Osteocyte (in vitro differentiated cells): ENCODE results near the gene TBL3. TPM values are rescaled to one million over a fixed set of nuclear protein-coding genes. Genes with fewer than 3 reads are reported as not detected.

ENCODE experiments used
- DNase-seq: peaks from one replicate; pipeline ENCODE4 v3.0.0; 2021; ENCODE audit warnings: mixed read lengths; ENCODE audit not compliant: unreplicated experiment; ENCODE audit errors: extremely low spot score
- H3K27ac Mint-ChIP-seq: one replicate; pipeline ENCODE4 v1.8.0; 2021; ENCODE audit warnings: mild to moderate bottlenecking, mixed read lengths; ENCODE audit not compliant: unreplicated experiment
- H3K27me3 Mint-ChIP-seq: one replicate; pipeline ENCODE4 v1.8.0; 2021; ENCODE audit warnings: mixed read lengths; ENCODE audit not compliant: unreplicated experiment
- H3K36me3 Mint-ChIP-seq: one replicate; pipeline ENCODE4 v1.8.0; 2021; ENCODE audit warnings: mixed read lengths; ENCODE audit not compliant: unreplicated experiment
- H3K4me1 Mint-ChIP-seq: one replicate; pipeline ENCODE4 v1.8.0; 2021; ENCODE audit warnings: mixed read lengths; ENCODE audit not compliant: unreplicated experiment
- H3K4me3 Mint-ChIP-seq: one replicate; pipeline ENCODE4 v1.8.0; 2021; ENCODE audit warnings: mild to moderate bottlenecking, moderate library complexity, mixed read lengths; ENCODE audit not compliant: unreplicated experiment
- H3K9me3 Mint-ChIP-seq: one replicate; pipeline ENCODE4 v1.8.0; 2021; ENCODE audit warnings: mixed read lengths; ENCODE audit not compliant: unreplicated experiment
- total RNA-seq: library from RNA; stranded (reverse); gene quantifications from 2 replicates; pipeline ENCODE4 v1.2.1, GENCODE V29; 2021
- TF ChIP-seq, protein P1 (sequence below): fragments of 200-600 bp; sonication (generic); IDR thresholded peaks from 2 replicates; pipeline ENCODE4 v1.5.0; 2021; ENCODE audit warnings: antibody characterized with exemption, mild to moderate bottlenecking, moderate library complexity

Gene TBL3
- total RNA-seq, 1 donor from 2014 or later = 32.0 TPM

DNA sequence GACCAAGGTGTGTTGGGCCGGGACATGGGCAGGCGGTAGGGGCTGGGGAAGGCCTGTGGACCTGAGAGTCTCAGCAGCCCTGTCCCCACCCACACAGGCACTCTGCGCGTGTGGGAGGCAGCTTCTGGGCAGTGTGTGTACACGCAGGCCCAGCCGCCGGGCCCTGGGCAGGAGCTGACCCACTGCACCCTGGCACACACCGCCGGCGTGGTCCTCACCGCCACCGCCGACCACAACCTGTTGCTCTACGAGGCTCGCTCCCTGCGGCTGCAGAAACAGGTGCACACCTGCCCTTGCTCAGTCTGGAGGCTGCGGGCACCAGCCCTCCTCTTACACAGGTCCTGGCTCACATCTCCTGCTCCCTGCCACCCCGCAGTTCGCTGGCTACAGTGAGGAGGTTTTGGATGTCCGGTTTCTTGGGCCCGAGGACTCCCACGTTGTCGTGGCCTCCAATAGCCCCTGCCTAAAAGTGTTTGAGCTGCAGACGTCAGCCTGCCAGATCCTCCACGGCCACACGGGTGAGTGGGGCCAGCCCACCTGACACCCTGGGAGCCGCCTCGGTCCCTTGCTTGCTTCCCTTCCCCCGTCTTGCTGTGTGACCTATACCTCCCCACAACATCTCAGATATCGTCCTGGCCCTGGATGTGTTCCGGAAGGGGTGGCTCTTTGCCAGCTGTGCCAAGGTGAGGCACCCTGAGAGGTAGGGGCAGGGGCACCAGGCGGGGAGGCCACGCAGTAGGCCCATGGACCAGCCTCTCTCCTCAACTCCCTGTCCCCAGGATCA lies 3.8 kb downstream of the TBL3 start:
- H3K9me3 Mint-ChIP-seq = no peaks in the 10 kb centered on the region
- no peak for DNase-seq
- peaks cover 22% of the 10 kb centered on the region for H3K4me1 Mint-ChIP-seq
- peaks cover 12% of the 10 kb centered on the region for H3K36me3 Mint-ChIP-seq
- no peak overlapping the region for H3K4me3 Mint-ChIP-seq
- H3K27me3 Mint-ChIP-seq = peaks cover 4% of the 10 kb centered on the region
- TF ChIP-seq, protein P1, sequence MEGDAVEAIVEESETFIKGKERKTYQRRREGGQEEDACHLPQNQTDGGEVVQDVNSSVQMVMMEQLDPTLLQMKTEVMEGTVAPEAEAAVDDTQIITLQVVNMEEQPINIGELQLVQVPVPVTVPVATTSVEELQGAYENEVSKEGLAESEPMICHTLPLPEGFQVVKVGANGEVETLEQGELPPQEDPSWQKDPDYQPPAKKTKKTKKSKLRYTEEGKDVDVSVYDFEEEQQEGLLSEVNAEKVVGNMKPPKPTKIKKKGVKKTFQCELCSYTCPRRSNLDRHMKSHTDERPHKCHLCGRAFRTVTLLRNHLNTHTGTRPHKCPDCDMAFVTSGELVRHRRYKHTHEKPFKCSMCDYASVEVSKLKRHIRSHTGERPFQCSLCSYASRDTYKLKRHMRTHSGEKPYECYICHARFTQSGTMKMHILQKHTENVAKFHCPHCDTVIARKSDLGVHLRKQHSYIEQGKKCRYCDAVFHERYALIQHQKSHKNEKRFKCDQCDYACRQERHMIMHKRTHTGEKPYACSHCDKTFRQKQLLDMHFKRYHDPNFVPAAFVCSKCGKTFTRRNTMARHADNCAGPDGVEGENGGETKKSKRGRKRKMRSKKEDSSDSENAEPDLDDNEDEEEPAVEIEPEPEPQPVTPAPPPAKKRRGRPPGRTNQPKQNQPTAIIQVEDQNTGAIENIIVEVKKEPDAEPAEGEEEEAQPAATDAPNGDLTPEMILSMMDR = no peak
- H3K27ac Mint-ChIP-seq = no peak overlapping the region

DNA sequence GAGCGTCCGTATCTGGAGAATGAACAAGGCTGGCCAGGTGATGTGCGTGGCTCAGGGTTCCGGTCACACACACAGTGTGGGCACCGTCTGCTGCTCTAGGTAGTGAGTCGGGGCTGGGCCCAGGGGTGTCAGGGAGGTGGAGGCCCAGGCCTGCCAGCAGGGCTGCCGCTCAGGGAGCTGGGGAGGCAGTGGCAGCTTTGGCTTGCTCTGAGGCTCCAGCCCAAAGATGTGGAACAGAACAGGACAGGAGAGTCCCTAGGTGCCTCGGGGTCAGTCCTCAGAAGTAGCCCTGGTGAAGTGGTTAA lies 4.3 kb downstream of the TBL3 start:
- DNase-seq = no peak
- H3K4me1 Mint-ChIP-seq = peaks cover 19% of the 10 kb centered on the region
- peaks cover 9% of the 10 kb centered on the region for H3K27me3 Mint-ChIP-seq
- H3K4me3 Mint-ChIP-seq = no peak overlapping the region
- no peaks in the 10 kb centered on the region for H3K9me3 Mint-ChIP-seq
- peaks cover 12% of the 10 kb centered on the region for H3K36me3 Mint-ChIP-seq
- TF ChIP-seq, protein P1 = no peak
- H3K27ac Mint-ChIP-seq = no peak overlapping the region

DNA sequence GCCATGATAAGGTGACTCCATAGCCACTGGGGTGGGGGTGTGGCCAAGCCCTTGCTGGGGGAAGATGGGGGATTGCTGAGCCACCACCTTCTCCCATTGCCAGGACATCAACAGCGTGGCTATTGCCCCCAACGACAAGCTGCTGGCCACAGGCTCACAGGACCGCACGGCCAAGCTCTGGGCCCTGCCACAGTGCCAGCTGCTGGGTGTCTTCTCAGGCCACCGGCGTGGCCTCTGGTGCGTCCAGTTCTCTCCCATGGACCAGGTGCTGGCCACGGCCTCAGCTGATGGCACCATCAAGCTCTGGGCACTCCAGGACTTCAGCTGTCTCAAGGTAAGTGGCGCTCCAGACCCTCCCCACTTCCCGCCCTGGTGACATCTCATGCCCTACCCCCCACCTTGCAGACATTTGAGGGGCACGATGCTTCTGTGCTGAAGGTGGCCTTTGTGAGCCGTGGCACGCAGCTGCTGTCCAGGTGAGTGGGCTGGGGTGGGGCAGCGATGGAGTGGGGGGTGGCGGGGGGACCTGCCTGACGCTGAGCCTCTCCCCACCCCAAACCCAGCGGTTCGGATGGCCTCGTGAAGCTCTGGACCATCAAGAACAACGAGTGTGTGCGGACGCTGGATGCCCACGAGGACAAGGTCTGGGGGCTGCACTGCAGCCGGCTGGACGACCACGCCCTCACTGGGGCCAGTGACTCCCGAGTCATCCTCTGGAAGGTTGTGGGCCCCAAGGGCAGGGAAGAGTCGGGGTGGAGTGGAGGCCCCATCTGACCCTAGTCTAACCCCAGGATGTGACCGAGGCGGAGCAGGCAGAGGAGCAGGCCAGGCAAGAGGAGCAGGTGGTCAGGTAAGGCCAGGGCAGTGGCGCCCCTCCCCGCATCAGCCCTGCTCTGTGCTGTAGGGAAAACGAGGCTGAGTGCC lies 5.4 kb downstream of the TBL3 start:
- no peak overlapping the region for H3K4me3 Mint-ChIP-seq
- H3K4me1 Mint-ChIP-seq = peaks cover 10% of the 10 kb centered on the region
- TF ChIP-seq, protein P1 = no peak
- no peaks in the 10 kb centered on the region for H3K9me3 Mint-ChIP-seq
- H3K36me3 Mint-ChIP-seq = peaks cover 9% of the 10 kb centered on the region
- DNase-seq = no peak
- H3K27me3 Mint-ChIP-seq = peaks cover 9% of the 10 kb centered on the region
- no peak overlapping the region for H3K27ac Mint-ChIP-seq

DNA sequence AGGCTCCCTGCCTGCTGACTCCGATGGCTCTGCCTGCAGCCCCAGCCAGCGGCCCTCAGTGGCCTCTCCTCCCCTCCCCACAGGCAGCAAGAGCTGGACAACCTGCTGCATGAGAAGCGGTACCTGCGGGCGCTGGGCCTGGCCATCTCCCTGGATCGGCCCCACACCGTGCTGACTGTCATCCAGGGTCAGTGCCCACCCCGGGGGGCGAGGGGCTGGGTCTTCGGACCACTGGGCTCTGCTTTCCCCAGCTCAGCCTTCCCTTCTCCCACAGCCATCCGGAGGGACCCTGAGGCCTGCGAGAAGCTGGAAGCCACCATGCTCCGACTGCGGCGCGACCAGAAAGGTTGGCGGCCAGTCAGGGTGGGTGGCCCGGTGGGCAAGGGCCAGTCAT lies 6.0 kb downstream of the TBL3 start:
- Mint-ChIP-seq H3K9me3 (no peaks in the 10 kb centered on the region), H3K27ac (no peak overlapping the region), H3K27me3 (peaks cover 9% of the 10 kb centered on the region), H3K4me1 (peaks cover 6% of the 10 kb centered on the region), H3K36me3 (peaks cover 9% of the 10 kb centered on the region), H3K4me3 (no peak overlapping the region)
- DNase-seq = no peak
- TF ChIP-seq, protein P1 = no peak

DNA sequence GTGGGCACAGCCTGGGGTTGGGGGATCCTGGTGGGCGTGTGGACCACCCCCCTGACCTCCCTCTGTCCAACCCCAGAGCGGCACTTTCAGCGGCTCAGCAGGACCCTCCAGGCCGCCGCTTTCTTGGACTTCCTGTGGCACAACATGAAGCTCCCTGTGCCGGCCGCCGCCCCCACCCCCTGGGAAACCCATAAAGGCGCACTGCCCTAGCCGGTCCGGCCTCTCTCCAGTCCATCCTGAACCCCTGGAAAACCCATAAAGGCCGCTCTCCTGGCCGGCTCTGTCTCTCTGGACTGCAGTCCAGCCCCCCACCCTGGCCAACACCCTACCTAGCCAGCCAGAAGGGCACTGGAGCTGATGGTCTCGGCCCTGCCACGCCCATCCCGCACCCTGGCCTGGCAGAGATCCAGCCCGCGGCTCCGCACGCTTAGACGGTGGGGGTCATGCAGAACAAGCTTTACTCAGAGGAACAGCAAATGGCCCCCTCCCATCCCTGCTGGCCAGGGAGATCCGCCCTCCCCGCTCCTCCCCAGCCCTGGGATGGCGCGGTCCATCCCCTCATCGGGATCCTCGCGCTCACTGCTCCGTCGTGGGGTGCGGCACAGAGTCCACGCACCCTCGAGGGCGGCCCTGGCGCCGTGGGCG lies 6.7 kb downstream of the TBL3 start:
- Mint-ChIP-seq H3K27ac (no peak overlapping the region), H3K27me3 (peaks cover 9% of the 10 kb centered on the region), H3K9me3 (no peaks in the 10 kb centered on the region), H3K4me3 (no peak overlapping the region), H3K4me1 (peaks cover 3% of the 10 kb centered on the region), H3K36me3 (peaks cover 9% of the 10 kb centered on the region)
- no peak for DNase-seq
- TF ChIP-seq, protein P1 = no peak
